Panc1 (cell line): ENCODE measurements around the gene DONSON.

Source experiments
- POLR2AphosphoS5 ChIP-seq: IDR thresholded peaks from 2 replicates; pipeline ENCODE4 v1.6.1; 2012; ENCODE audit warnings: mild to moderate bottlenecking, low read depth, low read length, moderate library complexity
- TF ChIP-seq, protein P1 (sequence below), 2 experiments: IDR thresholded peaks; 2 replicates each; pipeline ENCODE4 v1.6.1; 2011 to 2012; ENCODE audit warnings: low read depth in 2 of 2, control low read depth in 1 of 2, low read length in 1 of 2, mild to moderate bottlenecking in 1 of 2, moderate library complexity in 1 of 2; ENCODE audit not compliant: insufficient read depth in 1 of 2
- TF ChIP-seq, protein P2 (sequence below): fragments of 450-650 bp; IDR thresholded peaks from 2 replicates; pipeline ENCODE4 v1.5.1; 2017; ENCODE audit warnings: mild to moderate bottlenecking

DNA sequence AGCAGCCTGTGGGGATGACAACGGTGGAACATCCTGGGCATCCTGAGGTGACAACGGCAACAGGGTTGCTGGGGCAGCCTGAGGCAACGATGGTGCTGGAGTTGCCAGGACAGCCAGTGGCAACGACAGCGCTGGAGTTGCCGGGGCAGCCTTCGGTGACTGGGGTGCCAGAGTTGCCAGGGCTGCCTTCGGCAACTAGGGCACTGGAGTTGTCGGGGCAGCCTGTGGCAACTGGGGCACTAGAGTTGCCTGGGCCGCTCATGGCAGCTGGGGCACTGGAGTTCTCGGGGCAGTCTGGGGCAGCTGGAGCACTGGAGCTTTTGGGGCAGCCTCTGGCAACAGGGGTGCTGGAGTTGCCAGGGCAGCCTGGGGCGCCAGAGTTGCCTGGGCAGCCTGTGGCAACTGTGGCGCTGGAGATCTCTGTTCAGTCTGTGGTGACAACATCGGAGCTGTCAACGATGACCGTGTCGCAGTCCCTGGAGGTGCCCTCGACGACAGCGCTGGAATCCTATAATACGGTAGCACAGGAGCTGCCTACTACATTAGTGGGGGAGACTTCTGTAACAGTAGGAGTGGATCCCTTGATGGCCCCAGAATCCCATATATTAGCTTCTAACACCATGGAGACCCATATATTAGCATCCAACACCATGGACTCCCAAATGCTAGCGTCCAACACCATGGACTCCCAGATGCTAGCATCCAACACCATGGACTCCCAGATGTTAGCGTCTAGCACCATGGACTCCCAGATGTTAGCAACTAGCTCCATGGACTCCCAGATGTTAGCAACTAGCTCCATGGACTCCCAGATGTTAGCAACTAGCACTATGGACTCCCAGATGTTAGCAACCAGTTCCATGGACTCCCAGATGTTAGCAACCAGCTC is 37.5 kb downstream of the DONSON start:
- TF ChIP-seq, protein P1, sequence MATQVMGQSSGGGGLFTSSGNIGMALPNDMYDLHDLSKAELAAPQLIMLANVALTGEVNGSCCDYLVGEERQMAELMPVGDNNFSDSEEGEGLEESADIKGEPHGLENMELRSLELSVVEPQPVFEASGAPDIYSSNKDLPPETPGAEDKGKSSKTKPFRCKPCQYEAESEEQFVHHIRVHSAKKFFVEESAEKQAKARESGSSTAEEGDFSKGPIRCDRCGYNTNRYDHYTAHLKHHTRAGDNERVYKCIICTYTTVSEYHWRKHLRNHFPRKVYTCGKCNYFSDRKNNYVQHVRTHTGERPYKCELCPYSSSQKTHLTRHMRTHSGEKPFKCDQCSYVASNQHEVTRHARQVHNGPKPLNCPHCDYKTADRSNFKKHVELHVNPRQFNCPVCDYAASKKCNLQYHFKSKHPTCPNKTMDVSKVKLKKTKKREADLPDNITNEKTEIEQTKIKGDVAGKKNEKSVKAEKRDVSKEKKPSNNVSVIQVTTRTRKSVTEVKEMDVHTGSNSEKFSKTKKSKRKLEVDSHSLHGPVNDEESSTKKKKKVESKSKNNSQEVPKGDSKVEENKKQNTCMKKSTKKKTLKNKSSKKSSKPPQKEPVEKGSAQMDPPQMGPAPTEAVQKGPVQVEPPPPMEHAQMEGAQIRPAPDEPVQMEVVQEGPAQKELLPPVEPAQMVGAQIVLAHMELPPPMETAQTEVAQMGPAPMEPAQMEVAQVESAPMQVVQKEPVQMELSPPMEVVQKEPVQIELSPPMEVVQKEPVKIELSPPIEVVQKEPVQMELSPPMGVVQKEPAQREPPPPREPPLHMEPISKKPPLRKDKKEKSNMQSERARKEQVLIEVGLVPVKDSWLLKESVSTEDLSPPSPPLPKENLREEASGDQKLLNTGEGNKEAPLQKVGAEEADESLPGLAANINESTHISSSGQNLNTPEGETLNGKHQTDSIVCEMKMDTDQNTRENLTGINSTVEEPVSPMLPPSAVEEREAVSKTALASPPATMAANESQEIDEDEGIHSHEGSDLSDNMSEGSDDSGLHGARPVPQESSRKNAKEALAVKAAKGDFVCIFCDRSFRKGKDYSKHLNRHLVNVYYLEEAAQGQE (IDR thresholded peaks at IDR 0.05; ENCODE audit: insufficient read depth in 1 of 2, low read depth in 2 of 2, low read length in 1 of 2): no peak
- TF ChIP-seq POLR2AphosphoS5: no peak
- TF ChIP-seq, protein P2, sequence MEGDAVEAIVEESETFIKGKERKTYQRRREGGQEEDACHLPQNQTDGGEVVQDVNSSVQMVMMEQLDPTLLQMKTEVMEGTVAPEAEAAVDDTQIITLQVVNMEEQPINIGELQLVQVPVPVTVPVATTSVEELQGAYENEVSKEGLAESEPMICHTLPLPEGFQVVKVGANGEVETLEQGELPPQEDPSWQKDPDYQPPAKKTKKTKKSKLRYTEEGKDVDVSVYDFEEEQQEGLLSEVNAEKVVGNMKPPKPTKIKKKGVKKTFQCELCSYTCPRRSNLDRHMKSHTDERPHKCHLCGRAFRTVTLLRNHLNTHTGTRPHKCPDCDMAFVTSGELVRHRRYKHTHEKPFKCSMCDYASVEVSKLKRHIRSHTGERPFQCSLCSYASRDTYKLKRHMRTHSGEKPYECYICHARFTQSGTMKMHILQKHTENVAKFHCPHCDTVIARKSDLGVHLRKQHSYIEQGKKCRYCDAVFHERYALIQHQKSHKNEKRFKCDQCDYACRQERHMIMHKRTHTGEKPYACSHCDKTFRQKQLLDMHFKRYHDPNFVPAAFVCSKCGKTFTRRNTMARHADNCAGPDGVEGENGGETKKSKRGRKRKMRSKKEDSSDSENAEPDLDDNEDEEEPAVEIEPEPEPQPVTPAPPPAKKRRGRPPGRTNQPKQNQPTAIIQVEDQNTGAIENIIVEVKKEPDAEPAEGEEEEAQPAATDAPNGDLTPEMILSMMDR: no peak
